Right hindlimb (tissue), 1 donor: ENCODE data around the gene RRAS2.
"Not testable (repeated sequence)": the region's sequence is repeated elsewhere in the genome, so short reads cannot be mapped to it uniquely, and the experiment has no call there.

ENCODE experiments used
- DNase-seq: peaks from one replicate; pipeline ENCODE4 v3.0.0-alpha.2; 2018

Gene RRAS2

GRCh38 chr11:14370496-14370895, 11.5 kb upstream of the RRAS2 start:
- no peak for DNase-seq

- DNase-seq = no peak
Observed at GRCh38 chr11:14369598-14369997, 10.6 kb upstream of the RRAS2 start.

- DNase-seq = no peak
Observed at GRCh38 chr11:14366936-14367335, 8.0 kb upstream of the RRAS2 start.

- no peak for DNase-seq
Observed at GRCh38 chr11:14364322-14364721, 5.3 kb upstream of the RRAS2 start.

GRCh38 chr11:14362611-14363010, 3.6 kb upstream of the RRAS2 start:
- no peak for DNase-seq

- DNase-seq = no peak
Observed at GRCh38 chr11:14361951-14362350, 3.0 kb upstream of the RRAS2 start.

- no peak for DNase-seq
Observed at GRCh38 chr11:14360976-14361375, 2.0 kb upstream of the RRAS2 start.

GRCh38 chr11:14359501-14360031, 583 bp upstream of the RRAS2 start:
- no peak for DNase-seq

GRCh38 chr11:14357881-14358728, 878 bp downstream of the RRAS2 start:
- DNase-seq = peak; percentile 72

GRCh38 chr11:14356342-14356741, 2.6 kb downstream of the RRAS2 start:
- DNase-seq = no peak

GRCh38 chr11:14354604-14355003, 4.4 kb downstream of the RRAS2 start:
- not testable (repeated sequence) for DNase-seq

- no peak for DNase-seq
Observed at GRCh38 chr11:14350716-14351238, 8.2 kb downstream of the RRAS2 start.

- no peak for DNase-seq
Observed at GRCh38 chr11:14350215-14350614, 8.8 kb downstream of the RRAS2 start.

- no peak for DNase-seq
Observed at GRCh38 chr11:14347991-14348390, 11.0 kb downstream of the RRAS2 start.

- no peak for DNase-seq
Observed at GRCh38 chr11:14347494-14347893, 11.5 kb downstream of the RRAS2 start.

GRCh38 chr11:14346303-14346955, 12.6 kb downstream of the RRAS2 start:
- DNase-seq = no peak

GRCh38 chr11:14345668-14346067, 13.3 kb downstream of the RRAS2 start:
- no peak for DNase-seq

- DNase-seq = not testable (repeated sequence)
Observed at GRCh38 chr11:14345016-14345415, 14.0 kb downstream of the RRAS2 start.

GRCh38 chr11:14342906-14343305, 16.1 kb downstream of the RRAS2 start:
- DNase-seq = no peak

GRCh38 chr11:14341968-14342367, 17.0 kb downstream of the RRAS2 start:
- DNase-seq = no peak

GRCh38 chr11:14340721-14341120, 18.3 kb downstream of the RRAS2 start:
- DNase-seq = no peak

- no peak for DNase-seq
Observed at GRCh38 chr11:14339356-14339755, 19.6 kb downstream of the RRAS2 start.
